GM12874 (cell line): Measurements from ENCODE around the gene CENPM.

Experiments used
- TF ChIP-seq, protein P1 (sequence below): IDR thresholded peaks from 2 replicates; pipeline ENCODE4 v1.5.1; 2011; ENCODE audit warnings: low read depth, mild to moderate bottlenecking, control low read depth, low read length, moderate library complexity; ENCODE audit not compliant: insufficient read depth

Gene CENPM

GRCh38 chr22:41913842-41914534 lies 33.0 kb downstream of the CENPM start:
- TF ChIP-seq, protein P1, sequence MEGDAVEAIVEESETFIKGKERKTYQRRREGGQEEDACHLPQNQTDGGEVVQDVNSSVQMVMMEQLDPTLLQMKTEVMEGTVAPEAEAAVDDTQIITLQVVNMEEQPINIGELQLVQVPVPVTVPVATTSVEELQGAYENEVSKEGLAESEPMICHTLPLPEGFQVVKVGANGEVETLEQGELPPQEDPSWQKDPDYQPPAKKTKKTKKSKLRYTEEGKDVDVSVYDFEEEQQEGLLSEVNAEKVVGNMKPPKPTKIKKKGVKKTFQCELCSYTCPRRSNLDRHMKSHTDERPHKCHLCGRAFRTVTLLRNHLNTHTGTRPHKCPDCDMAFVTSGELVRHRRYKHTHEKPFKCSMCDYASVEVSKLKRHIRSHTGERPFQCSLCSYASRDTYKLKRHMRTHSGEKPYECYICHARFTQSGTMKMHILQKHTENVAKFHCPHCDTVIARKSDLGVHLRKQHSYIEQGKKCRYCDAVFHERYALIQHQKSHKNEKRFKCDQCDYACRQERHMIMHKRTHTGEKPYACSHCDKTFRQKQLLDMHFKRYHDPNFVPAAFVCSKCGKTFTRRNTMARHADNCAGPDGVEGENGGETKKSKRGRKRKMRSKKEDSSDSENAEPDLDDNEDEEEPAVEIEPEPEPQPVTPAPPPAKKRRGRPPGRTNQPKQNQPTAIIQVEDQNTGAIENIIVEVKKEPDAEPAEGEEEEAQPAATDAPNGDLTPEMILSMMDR, result 0 out of 2 replicates have a peak, but pooled peaks have one; percentile 8

DNA sequence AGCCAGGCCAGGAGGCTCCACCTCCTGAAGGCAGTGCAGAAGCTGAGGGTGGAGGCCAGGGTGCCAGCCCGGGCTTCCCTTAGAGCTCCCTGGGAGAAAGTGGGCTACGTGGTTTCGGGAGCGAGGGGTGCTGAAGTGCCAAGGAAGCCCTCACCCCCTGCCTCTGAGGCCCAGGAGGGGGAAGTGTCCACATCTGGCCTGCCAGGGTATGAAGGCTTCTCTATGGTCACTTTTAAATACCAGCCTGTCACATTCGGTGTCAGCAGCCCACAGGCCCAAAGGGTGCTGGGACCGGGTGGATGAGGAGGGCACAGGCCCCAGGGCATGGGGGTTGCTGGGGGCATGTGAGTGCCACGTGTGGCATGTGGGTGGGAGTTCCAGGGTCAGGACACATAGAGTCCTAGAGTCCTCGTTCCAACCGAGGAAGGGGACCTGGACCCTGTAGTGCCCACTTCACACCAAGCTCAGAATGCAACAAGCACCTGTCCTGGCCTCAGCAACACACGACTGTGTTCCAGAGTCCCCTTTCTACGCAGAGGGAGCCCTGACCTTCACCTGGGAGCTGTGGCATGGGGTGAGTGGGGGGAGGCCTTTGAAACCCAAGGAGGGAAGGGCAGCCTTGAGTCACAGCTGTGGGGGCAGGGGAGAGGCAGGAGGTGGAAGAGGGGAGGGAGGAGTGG lies 33.8 kb downstream of the CENPM start:
- TF ChIP-seq, protein P1, result no peak

GRCh38 chr22:41912338-41913039 lies 34.5 kb downstream of the CENPM start:
- TF ChIP-seq, protein P1, result no peak

DNA sequence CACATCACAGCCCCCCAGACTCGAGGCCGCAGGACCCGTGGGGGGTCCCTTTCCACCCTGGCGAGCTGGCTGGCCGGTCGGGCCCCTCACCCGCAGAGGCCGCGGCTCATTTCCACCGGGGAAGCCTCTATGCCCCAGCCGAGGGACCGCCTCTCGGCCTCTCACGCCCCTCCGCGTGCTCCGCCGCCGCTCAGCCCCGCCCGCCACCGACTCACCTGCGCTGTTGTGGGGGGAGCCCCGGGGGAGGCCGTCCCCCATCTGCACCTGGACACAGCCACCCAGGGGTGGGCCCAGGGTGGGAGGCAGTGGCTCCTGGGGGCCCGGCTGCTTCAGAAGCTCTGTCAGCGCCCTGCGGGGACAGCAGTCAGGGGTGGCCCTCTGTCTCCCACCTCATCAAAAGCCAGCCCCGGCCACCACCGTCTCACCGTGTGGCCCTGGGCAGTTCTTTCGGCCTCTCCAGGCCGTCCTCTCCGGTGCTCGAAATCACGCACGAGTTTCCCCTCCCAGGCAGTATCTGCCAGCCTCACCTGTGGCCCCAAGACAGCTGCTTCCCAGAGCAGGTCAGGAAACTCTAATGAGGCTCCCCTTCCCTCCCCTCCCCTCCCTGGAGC lies 35.8 kb downstream of the CENPM start:
- TF ChIP-seq, protein P1, result no peak

DNA sequence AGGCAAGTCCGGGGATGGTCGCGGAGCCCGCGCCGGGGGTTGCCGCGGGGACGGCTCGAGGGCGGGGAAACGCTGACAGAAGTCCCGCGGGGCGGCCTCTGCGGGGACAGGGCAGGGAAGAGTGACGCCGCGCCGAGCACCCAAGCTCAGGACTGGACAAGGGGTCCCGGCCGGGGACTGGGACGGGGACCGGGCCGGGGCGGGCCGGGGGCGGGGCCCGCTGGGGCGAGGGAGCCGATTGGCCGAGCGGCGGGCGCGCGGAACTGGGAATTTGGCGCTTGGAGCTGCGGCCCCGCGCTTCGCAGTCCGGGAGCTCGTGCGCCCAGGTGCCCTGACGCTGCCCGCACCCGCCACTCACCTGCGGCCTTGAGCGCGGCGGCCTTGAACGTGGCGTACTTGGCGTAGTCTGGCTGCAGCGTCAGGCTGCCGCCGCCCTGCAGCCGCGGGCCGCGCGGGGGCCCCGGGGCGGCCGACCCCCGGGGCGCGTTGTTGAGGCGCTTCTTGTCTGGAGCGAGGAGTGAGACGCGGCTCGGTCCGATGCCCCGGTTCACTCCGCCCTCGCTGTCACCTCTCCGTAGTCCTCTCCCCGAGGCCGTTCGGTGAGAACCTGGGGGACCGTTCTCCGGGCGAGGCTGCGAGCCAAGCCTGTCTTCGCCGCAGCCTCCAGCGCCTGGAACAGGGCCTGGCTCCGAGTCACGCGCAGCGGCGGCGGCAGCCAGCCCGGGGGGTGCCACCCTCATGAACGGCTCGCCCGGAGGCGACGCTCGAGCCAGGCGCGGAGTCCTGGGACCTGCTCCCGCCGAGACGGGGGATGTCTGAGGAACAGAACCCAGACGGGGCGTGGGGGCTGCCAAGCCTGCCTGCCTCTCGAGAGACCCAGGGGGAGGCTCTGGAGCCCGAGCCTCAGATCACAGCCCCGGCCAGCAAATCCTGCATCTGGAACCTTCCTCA lies 36.6 kb downstream of the CENPM start:
- TF ChIP-seq, protein P1, result no peak

DNA sequence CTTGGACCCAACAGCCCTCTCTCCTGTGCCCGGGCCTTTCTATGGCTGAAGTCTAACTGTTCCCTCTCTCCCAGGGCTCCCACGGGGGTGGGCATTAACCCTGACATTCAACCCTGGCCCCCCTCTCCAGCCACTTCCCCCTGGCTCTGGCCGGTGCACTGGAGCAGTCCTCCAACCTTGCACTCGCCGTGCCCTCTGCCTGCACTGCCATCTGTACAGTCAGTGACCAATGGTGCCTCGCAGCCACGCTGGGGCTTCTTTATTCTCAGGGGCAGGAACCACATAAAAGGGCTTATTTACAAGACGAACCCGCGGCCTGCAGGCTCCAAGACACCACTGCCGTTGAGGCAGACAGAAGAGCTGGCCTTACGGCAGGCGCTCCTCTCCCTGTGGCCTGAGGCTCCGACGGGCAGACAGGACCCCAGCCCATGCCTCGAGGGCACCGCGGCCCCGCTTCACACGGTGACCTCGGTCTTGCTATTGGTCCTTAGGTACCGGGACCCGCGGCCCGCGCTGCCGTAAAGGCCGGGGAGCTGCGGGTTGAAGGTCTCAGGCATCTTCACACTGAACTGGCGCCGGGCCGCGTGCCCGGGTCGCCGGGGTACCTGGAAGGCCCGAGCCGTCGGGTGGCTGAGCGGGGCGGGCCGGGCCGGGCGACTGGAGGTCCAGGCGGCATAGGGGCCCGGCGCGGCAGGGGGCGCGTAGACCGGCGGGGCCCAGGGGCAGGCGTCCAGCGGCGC lies 37.5 kb downstream of the CENPM start:
- TF ChIP-seq, protein P1, result no peak
